GM19025 (cell line): Measurements from ENCODE around the gene THSD4.

Experiments used
- ATAC-seq: cut with Tn5 transposase; IDR thresholded peaks from one replicate; pipeline ENCODE4 v1.9.1; 2021; ENCODE audit warnings: mild to moderate bottlenecking, low read depth, moderate library complexity; ENCODE audit not compliant: unreplicated experiment

Gene THSD4

GRCh38 chr15:71096676-71097075 is 18.6 kb upstream of the THSD4 start:
- ATAC-seq = no peak

- no peak for ATAC-seq
Observed at GRCh38 chr15:71097890-71098289, 17.4 kb upstream of the THSD4 start.

GRCh38 chr15:71098920-71099319 is 16.4 kb upstream of the THSD4 start:
- ATAC-seq = no peak

GRCh38 chr15:71103102-71103676 is 12.1 kb upstream of the THSD4 start:
- ATAC-seq = no peak

GRCh38 chr15:71104636-71105035 is 10.6 kb upstream of the THSD4 start:
- no peak for ATAC-seq

DNA sequence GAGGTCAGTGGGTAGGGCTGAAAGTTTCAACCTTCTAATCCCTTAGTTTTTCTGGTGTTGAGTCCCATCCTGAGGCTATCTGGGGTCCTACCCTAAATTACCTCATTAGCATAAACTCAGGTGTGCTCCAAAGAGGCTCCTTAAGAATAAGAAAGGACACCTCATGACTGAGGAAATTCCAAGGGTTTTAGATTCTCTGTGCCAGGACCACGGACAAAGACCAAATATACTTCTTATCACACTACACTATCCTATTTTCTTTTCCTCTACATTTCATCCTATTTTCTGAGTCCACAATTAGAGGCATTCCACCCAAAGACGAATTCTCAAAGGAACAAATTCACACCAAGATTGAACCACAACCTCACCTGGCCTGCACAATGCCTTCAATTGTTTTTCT is 9.8 kb upstream of the THSD4 start:
- no peak for ATAC-seq

- no peak for ATAC-seq
Observed at GRCh38 chr15:71106802-71107500, 8.3 kb upstream of the THSD4 start.

- no peak for ATAC-seq
Observed at GRCh38 chr15:71107501-71107815, 7.8 kb upstream of the THSD4 start.

DNA sequence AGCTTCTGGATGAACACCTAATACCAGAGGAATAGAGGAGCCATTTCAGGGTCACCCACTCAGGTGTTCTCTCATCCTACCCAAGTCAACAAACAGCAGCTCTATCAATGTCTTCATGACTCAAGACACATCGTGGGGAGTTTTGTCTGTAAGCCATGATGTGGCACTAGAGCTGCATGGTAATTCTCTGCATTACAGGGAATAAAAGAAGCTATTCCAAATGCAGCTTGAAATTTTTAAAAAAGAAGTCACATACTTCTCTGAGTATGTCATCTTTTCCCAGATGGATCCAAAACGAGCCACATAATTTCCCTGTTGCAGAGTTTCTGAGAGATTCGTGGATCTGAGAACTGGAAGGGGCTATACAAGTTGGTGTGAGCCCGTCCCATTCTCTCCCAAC is 6.1 kb upstream of the THSD4 start:
- no peak for ATAC-seq

DNA sequence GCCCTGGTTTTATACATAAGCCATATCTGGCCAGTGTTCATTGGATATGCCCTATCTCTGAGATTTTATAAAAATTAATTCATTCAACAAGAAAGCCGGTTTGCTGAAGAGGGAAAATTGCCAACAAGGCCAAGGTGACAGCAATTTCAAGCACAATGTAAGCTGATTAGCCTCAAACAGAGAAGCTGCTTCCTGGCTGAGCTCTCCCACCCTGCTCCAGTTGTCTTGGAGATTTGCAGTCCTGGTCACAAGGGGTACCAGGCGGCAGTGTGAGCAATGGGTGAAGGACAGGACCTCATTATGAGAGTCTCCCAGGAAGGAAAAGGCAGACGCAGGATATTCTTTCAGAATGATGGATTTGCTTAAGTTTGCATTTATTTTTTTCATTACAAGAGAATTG is 5.4 kb upstream of the THSD4 start:
- ATAC-seq = no peak

DNA sequence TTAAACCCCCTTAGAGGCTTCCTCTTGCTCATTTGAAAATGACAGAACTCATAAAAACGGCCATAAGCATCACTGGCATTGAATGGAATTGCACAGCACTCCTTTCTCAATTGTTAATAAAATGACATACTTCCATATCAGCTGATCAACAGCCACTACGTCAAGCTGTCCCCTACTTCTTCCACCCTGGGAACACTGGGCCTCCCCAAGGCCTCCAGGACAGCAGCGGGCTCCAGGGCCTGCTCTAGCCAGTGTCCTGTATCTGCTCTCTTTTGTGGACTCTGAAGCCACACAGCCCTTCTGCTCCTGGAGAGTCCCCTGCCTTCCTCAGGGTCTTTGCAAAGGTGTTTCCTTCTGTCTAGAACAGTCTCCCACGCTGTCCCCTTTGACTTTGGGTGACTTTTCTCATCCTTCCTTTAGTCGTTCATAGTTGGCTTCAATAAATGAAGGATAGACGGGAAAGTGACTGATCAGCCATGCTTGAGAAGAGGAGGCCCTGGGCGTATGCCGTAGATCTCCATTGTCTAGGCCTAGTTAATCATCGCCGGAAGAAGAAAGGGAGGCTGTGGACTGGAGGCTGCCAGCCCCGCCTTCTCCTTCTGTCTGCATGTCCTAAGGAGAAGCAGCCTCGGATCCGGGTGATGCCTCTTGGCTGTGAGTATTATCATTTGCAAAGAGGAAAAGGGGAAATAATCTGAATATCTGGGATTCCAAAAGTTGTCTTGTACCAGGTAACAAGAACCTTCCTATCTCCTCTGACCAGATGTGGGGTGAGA is 4.7 kb upstream of the THSD4 start:
- no peak for ATAC-seq

DNA sequence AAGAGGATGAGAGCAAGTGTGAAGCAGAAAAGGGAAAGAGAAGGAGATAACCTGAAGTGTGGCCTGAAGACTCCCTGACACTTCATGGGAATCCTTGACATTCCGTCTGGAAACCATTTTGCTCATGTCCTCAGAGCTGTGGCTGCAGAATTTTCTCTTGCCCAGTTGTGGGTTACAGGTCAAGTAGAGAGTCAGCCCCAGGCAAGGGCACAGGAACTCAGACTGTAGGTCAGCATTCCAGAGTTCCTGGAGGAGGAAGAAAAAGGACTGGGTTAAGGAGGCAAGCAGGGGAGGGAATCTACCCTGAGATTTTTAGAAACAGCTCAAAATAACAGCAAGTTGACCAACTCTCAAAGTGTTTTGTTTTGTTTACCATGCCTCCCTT is 4.1 kb upstream of the THSD4 start:
- no peak for ATAC-seq

DNA sequence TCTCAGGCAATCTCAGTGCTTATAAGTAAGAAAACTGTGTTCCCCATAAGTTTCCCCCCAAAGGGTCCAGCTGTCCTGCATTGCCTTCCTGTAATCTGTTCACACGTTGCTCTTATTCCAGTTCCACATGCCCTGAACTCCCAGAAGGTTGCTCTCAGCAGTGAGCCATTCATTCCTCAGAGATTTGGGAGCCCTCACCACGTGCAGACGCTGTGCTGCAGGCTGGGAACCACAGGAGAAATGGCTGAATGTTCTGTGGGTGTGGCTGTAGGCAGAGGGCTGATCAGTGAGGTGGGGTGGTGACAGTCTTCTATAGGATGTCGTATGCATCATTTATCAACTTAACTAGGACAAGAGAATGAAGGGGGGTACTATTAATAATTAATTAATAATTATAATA is 3.3 kb upstream of the THSD4 start:
- ATAC-seq = no peak

- ATAC-seq = no peak
Observed at GRCh38 chr15:71112429-71112828, 2.8 kb upstream of the THSD4 start.

GRCh38 chr15:71114066-71114680 is 1.1 kb upstream of the THSD4 start:
- no peak for ATAC-seq

- ATAC-seq = peak; percentile 48
Observed at GRCh38 chr15:71115567-71116351, 488 bp downstream of the THSD4 start.

DNA sequence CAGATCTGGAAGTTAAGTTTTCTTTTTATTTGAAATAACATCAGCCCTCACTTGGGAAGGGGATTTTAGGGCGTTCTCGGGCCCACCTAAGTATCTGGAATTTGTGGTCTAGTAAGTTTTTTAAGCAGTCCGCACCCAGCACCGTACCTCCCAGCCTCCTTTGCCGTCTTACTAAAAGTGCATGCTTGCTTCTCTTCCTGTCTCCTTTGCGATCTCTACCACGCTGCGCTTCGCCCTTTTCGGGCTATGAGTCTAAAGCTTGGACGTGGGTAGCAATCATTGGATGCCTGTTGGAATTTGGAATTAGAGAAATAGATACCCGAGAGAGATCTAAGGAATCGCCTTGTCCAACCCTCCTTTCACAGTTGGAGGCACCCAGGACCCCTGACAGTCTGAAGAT is 1.1 kb downstream of the THSD4 start:
- no peak for ATAC-seq

- ATAC-seq = no peak
Observed at GRCh38 chr15:71116942-71117341, 1.7 kb downstream of the THSD4 start.

DNA sequence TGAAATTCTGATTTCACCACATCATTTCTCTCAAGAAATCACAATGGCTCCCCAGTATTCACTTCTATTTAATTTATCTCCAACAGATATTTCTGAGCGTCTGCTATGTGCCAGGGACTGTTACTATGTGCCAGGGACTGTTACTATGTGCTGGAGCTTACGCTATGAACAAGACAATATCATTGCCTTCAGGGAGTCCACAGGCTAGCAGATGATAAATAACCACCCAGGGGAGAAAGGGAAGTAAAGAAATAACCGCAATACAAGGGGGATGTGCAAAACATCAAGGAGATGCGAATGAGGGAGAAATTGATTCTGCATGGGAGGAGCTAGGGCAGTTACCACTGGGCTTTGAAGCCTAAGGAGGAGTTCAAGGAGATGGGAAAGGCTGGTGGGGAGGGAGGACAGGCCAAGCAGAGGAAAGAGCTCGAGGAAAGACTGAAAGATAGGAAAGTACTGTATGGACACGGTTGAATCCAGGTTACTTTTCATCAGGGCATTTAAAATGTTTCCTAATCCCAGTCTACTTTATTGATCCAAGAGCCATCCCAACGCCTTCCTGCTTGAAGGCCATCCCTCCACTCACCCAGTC is 2.5 kb downstream of the THSD4 start:
- no peak for ATAC-seq

DNA sequence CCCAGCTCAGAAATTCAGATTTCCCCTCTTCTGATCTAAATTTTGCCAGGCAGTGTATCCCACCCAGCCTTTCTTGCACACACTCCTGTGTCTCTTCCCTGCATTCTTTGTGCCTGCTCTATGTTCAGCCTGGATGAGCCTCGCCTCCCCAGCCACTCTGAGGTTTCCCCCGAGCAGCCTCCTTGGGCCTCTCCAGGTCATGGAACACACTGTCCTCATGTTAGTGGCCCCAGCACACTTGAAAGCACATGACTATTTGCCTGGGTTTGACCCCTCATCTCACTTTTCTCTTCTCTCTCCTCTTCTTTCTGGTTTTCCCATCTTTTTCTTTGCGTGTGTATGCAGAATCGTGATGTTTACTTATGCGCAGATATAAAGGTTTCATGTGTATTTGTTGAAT is 3.1 kb downstream of the THSD4 start:
- no peak for ATAC-seq
